Fibroblast of lung (primary cell): Measurements from ENCODE around the gene NCF4. TPM values are rescaled to one million over a fixed set of nuclear protein-coding genes. Genes with fewer than 3 reads are reported as not detected.

Experiments
- DNase-seq, 2 donors: peaks; one replicate each; pipeline versions ENCODE4 v3.0.0 to v3.0.0-alpha.2; 2010; ENCODE audit warnings: low read depth in 2 of 2
- H2AFZ ChIP-seq: 2 replicates; pipeline ENCODE4 v1.5.1; 2012; ENCODE audit warnings: low read length, control low read depth, inconsistent platforms
- H3K27ac ChIP-seq: 2 replicates; pipeline ENCODE4 v1.5.1; 2011; ENCODE audit warnings: low read length, control low read depth; ENCODE audit not compliant: insufficient read depth
- H3K27me3 ChIP-seq: 2 replicates; pipeline ENCODE4 v1.5.1; 2011; ENCODE audit warnings: mild to moderate bottlenecking, low read length; ENCODE audit not compliant: control insufficient read depth, insufficient read depth
- H3K36me3 ChIP-seq: 2 replicates; pipeline ENCODE4 v1.5.1; 2011; ENCODE audit warnings: low read length; ENCODE audit not compliant: control insufficient read depth, insufficient read depth
- H3K4me1 ChIP-seq: 2 replicates; pipeline ENCODE4 v1.5.1; 2011; ENCODE audit warnings: low read length; ENCODE audit not compliant: control insufficient read depth, insufficient read depth; ENCODE audit errors: extremely low read depth
- H3K4me2 ChIP-seq: 2 replicates; pipeline ENCODE4 v1.5.1; 2011; ENCODE audit warnings: low read length, control low read depth; ENCODE audit not compliant: insufficient read depth; ENCODE audit errors: extremely low read depth
- H3K4me3 ChIP-seq, 4 experiments: fragments of 200-600 bp in 1 of 4; sonication (generic) in 1 of 4; replicated peaks in 1 of 4; 2 replicates each; pipeline ENCODE4 v1.5.1; 2011 to 2016; ENCODE audit warnings: low read length in 4 of 4, low read depth in 3 of 4, mild to moderate bottlenecking in 3 of 4, control low read depth in 2 of 4, inconsistent platforms in 1 of 4, mixed read lengths in 1 of 4; ENCODE audit not compliant: insufficient read depth in 1 of 4; ENCODE audit errors: control extremely low read depth in 1 of 4
- H3K79me2 ChIP-seq: 2 replicates; pipeline ENCODE4 v1.5.1; 2012; ENCODE audit warnings: mild to moderate bottlenecking, low read length, inconsistent platforms; ENCODE audit not compliant: control insufficient read depth, insufficient read depth
- H3K9ac ChIP-seq: 2 replicates; pipeline ENCODE4 v1.5.1; 2011; ENCODE audit warnings: mild to moderate bottlenecking, low read length, control low read depth; ENCODE audit not compliant: insufficient read depth
- H3K9me3 ChIP-seq: 2 replicates; pipeline ENCODE4 v1.5.1; 2012; ENCODE audit warnings: low read depth, low read length; ENCODE audit not compliant: control insufficient read depth, insufficient read depth
- H4K20me1 ChIP-seq: 2 replicates; pipeline ENCODE4 v1.5.1; 2011; ENCODE audit warnings: low read length; ENCODE audit not compliant: control insufficient read depth, insufficient read depth; ENCODE audit errors: extremely low read depth
- EZH2 ChIP-seq: IDR thresholded peaks from 2 replicates; pipeline ENCODE4 v1.5.1; 2012; ENCODE audit warnings: low read length, control low read depth, mild to moderate bottlenecking; ENCODE audit errors: missing control alignments
- polyA plus RNA-seq, 2 donors: library from polyadenylated mRNA; depleted of rRNA in 1 of 2; stranded (reverse) in 1 of 2; unstranded in 1 of 2; fragments of >200 nt; gene quantifications; 2 replicates each; pipeline ENCODE4 v1.2.1, GENCODE V29; 2011 to 2012; ENCODE audit warnings: missing spikeins in 1 of 2
- total RNA-seq: library from RNA; depleted of rRNA; stranded (reverse); fragments of >200 nt; gene quantifications from 2 replicates; pipeline ENCODE4 v1.2.1, GENCODE V29; 2014
- TF ChIP-seq, protein P1 (sequence below), 2 donors: IDR thresholded peaks in 1 of 2; conservative IDR thresholded peaks in 1 of 2; 1 replicate in 1 of 2; 2 replicates in 1 of 2; pipeline ENCODE4 v1.5.1; 2011 to 2012; ENCODE audit warnings: low read length in 2 of 2, control low read depth in 1 of 2, inconsistent platforms in 1 of 2, low read depth in 1 of 2, mild to moderate bottlenecking in 1 of 2

Gene NCF4
- total and polyA plus RNA-seq, 2 donors (not counting 1 experiment from before 2014, with no cell fraction given) = not detected

DNA sequence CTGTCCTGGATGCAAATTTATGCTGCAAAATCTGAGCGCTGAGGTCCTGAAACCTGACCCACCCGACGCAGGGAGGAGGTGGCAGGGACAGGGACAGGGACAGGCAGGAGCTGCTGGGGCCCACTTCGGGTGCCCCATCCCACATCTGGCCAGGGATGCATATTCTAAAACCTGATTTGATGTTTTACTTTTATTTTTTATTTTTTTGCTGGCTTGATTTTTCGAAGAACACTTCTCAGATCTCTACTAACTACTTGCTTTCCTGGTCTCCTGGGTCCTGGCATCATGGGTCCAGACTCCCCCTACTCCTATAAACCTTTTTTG is 43.3 kb upstream of the NCF4 start:
- Histone ChIP-seq H3K27ac (no peak overlapping the region), H3K9me3 (no peaks in the 10 kb centered on the region), H3K4me2 (no peak overlapping the region), H2AFZ (no peak overlapping the region), H3K9ac (no peak overlapping the region), H3K4me1 (no peaks in the 10 kb centered on the region), H3K79me2 (no peaks in the 10 kb centered on the region), H4K20me1 (no peaks in the 10 kb centered on the region), H3K27me3 (peaks cover 38% of the 10 kb centered on the region), H3K4me3 (no peak overlapping the region), H3K36me3 (no peaks in the 10 kb centered on the region)
- TF ChIP-seq EZH2 = no peak
- TF ChIP-seq, protein P1, sequence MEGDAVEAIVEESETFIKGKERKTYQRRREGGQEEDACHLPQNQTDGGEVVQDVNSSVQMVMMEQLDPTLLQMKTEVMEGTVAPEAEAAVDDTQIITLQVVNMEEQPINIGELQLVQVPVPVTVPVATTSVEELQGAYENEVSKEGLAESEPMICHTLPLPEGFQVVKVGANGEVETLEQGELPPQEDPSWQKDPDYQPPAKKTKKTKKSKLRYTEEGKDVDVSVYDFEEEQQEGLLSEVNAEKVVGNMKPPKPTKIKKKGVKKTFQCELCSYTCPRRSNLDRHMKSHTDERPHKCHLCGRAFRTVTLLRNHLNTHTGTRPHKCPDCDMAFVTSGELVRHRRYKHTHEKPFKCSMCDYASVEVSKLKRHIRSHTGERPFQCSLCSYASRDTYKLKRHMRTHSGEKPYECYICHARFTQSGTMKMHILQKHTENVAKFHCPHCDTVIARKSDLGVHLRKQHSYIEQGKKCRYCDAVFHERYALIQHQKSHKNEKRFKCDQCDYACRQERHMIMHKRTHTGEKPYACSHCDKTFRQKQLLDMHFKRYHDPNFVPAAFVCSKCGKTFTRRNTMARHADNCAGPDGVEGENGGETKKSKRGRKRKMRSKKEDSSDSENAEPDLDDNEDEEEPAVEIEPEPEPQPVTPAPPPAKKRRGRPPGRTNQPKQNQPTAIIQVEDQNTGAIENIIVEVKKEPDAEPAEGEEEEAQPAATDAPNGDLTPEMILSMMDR (conservative IDR thresholded peaks at IDR 0.05 in 1 of 2, IDR thresholded peaks at IDR 0.05 in 1 of 2; ENCODE audit: low read depth in 1 of 2, low read length in 2 of 2) = no peak
- DNase-seq = no peak

DNA sequence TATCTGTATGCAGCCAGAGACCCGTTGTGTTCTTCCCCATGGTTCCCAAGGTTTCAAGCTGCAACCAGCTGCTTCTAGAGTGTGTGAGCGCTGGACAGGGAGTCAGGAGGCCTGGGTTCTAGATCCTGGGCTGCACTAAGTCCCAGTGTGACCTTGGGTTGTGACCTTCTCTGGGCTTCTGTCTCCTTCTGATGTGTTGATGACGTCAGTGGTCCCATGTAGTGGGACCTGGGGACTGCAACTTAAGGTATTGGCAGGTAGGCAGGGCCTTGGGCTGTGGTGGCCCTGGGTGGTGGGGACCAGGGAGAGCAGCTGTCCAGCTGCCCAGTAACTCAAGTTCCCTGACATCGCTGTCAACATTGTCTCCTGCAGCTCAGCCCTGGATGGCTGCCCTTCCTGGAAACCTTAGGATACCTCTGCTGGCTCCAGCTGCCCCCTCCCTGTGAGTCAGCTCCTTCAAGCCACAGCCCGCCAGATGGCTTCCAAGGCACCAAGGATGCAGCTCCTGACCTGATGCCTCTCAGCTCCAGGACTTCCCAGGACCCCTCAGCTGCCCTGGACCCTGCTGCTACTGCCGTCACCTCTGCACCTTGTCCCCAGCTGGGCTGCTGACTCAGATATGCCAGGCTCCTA is 42.7 kb upstream of the NCF4 start:
- H3K9me3 ChIP-seq = no peaks in the 10 kb centered on the region
- TF ChIP-seq, protein P1 (conservative IDR thresholded peaks at IDR 0.05 in 1 of 2, IDR thresholded peaks at IDR 0.05 in 1 of 2; ENCODE audit: low read depth in 1 of 2, low read length in 2 of 2) = no peak
- TF ChIP-seq EZH2 = no peak
- peak in 1 of 2 donors; percentile 6 for DNase-seq
- H3K27me3 ChIP-seq = peaks cover 38% of the 10 kb centered on the region
- H3K4me1 ChIP-seq = no peaks in the 10 kb centered on the region
- no peak overlapping the region for H2AFZ ChIP-seq
- H3K27ac ChIP-seq = no peak overlapping the region
- no peaks in the 10 kb centered on the region for H3K79me2 ChIP-seq
- H3K4me2 ChIP-seq = no peak overlapping the region
- H4K20me1 ChIP-seq = no peaks in the 10 kb centered on the region
- no peak overlapping the region for H3K4me3 ChIP-seq
- H3K9ac ChIP-seq = no peak overlapping the region
- H3K36me3 ChIP-seq = no peaks in the 10 kb centered on the region

DNA sequence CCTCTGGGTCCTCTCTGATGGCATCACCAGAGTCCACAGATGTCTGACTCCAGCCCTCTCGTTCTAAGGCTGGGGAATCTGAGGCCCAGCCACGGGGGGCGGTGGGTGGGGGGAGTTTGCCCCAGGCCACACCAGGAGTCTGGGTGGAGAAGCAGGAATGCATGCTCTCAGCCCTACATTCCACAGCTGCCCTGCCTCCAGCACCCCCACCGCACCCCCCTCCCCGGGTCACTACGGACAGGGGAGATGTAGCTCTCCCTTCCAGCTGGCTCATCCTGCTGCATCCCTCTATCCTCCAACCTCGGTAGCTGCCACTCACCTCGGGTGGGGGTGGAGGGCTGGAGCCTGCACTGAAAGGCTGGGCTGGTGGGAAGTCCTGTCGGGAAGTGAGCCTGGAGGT is 41.7 kb upstream of the NCF4 start:
- no peaks in the 10 kb centered on the region for H3K9me3 ChIP-seq

More for the DNA sequence above, 41.7 kb upstream of the NCF4 start:
- no peaks in the 10 kb centered on the region for H3K36me3 ChIP-seq
- no peaks in the 10 kb centered on the region for H3K4me1 ChIP-seq
- H3K9ac ChIP-seq = no peak overlapping the region
- DNase-seq = no peak
- TF ChIP-seq, protein P1 (conservative IDR thresholded peaks at IDR 0.05 in 1 of 2, IDR thresholded peaks at IDR 0.05 in 1 of 2; ENCODE audit: low read depth in 1 of 2, low read length in 2 of 2) = no peak
- no peak for TF ChIP-seq EZH2
- no peaks in the 10 kb centered on the region for H4K20me1 ChIP-seq
- H3K27me3 ChIP-seq = peaks cover 38% of the 10 kb centered on the region
- no peak overlapping the region for H3K27ac ChIP-seq
- no peak overlapping the region for H3K4me2 ChIP-seq
- no peak overlapping the region for H2AFZ ChIP-seq
- no peaks in the 10 kb centered on the region for H3K79me2 ChIP-seq
- H3K4me3 ChIP-seq = no peak overlapping the region
